ENCODE results near the gene MAP3K9. TPM values are rescaled to one million over a fixed set of nuclear protein-coding genes. Genes with fewer than 3 reads are reported as not detected.

Gene MAP3K9
- total RNA-seq, 2 experiments from 2014 or later = 6.7 to 7.0 TPM

GRCh38 chr14:70801836-70802235 is 7.5 kb downstream of the MAP3K9 start:
- Mint-ChIP-seq H3K4me1 (ENCODE audit: low read depth) (peaks cover 1% of the 10 kb centered on the region), H3K4me3 (no peak overlapping the region), H3K27me3 (ENCODE audit: low read depth) (no peaks in the 10 kb centered on the region), H3K36me3 (ENCODE audit: low read depth) (peaks cover 10% of the 10 kb centered on the region), H3K9me3 (ENCODE audit: insufficient read depth) (no peaks in the 10 kb centered on the region), H3K27ac (no peak overlapping the region)
- ATAC-seq = no peak
- no peak for DNase-seq
- ChIA-PET CTCF (interaction anchor here (1.9 kb wide), 1 partner anchor 16 kb away, joined by 5 read pairs; no protein-coding TSS in a partner anchor), POLR2A (no interaction called here)

GRCh38 chr14:70796551-70796950 is 12.8 kb downstream of the MAP3K9 start:
- ChIA-PET CTCF (no interaction called here), POLR2A (no interaction called here)
- DNase-seq (no peak), ATAC-seq (no peak)
- Mint-ChIP-seq H3K4me1 (ENCODE audit: low read depth) (no peaks in the 10 kb centered on the region), H3K36me3 (ENCODE audit: low read depth) (peaks cover 10% of the 10 kb centered on the region), H3K4me3 (no peak overlapping the region), H3K27ac (no peak overlapping the region), H3K27me3 (ENCODE audit: low read depth) (no peaks in the 10 kb centered on the region), H3K9me3 (ENCODE audit: insufficient read depth) (no peaks in the 10 kb centered on the region)

- ChIA-PET POLR2A (no interaction called here), CTCF (no interaction called here)
- no peaks in the 10 kb centered on the region for H3K36me3 Mint-ChIP-seq (ENCODE audit: low read depth)
- ATAC-seq (no peak), DNase-seq (no peak)
- H3K4me3 Mint-ChIP-seq = no peak overlapping the region
- no peak overlapping the region for H3K27ac Mint-ChIP-seq
- H3K9me3 Mint-ChIP-seq (ENCODE audit: insufficient read depth) = no peaks in the 10 kb centered on the region
- no peaks in the 10 kb centered on the region for H3K4me1 Mint-ChIP-seq (ENCODE audit: low read depth)
- H3K27me3 Mint-ChIP-seq (ENCODE audit: low read depth) = no peaks in the 10 kb centered on the region
These were observed 15.0 kb downstream of the MAP3K9 start for GRCh38 chr14:70794294-70794693.

GRCh38 chr14:70793637-70794036 is 15.7 kb downstream of the MAP3K9 start:
- CTCF ChIA-PET = no interaction called here
- H3K4me1 Mint-ChIP-seq (ENCODE audit: low read depth) = no peaks in the 10 kb centered on the region
- H3K27me3 Mint-ChIP-seq (ENCODE audit: low read depth) = no peaks in the 10 kb centered on the region

GRCh38 chr14:70792939-70793338 is 16.4 kb downstream of the MAP3K9 start:
- DNase-seq (no peak), ATAC-seq (no peak)
- ChIA-PET POLR2A (no interaction called here), CTCF (no interaction called here)
- Mint-ChIP-seq H3K9me3 (ENCODE audit: insufficient read depth) (no peaks in the 10 kb centered on the region), H3K36me3 (ENCODE audit: low read depth) (no peaks in the 10 kb centered on the region), H3K27me3 (ENCODE audit: low read depth) (no peaks in the 10 kb centered on the region), H3K4me1 (ENCODE audit: low read depth) (no peaks in the 10 kb centered on the region), H3K4me3 (no peak overlapping the region), H3K27ac (no peak overlapping the region)

More at GRCh38 chr14:70793637-70794036, 15.7 kb downstream of the MAP3K9 start:
- ATAC-seq (no peak), DNase-seq (no peak)
- Mint-ChIP-seq H3K27ac (no peak overlapping the region), H3K9me3 (ENCODE audit: insufficient read depth) (no peaks in the 10 kb centered on the region), H3K36me3 (ENCODE audit: low read depth) (no peaks in the 10 kb centered on the region), H3K4me3 (no peak overlapping the region)
- POLR2A ChIA-PET = no interaction called here

- Mint-ChIP-seq H3K27me3 (ENCODE audit: low read depth) (no peaks in the 10 kb centered on the region), H3K27ac (no peak overlapping the region), H3K9me3 (ENCODE audit: insufficient read depth) (no peaks in the 10 kb centered on the region), H3K36me3 (ENCODE audit: low read depth) (no peaks in the 10 kb centered on the region), H3K4me1 (ENCODE audit: low read depth) (no peaks in the 10 kb centered on the region), H3K4me3 (no peak overlapping the region)
- no peak for DNase-seq
- ChIA-PET POLR2A (no interaction called here), CTCF (no interaction called here)
- ATAC-seq = no peak
These were observed 17.3 kb downstream of the MAP3K9 start for GRCh38 chr14:70791971-70792370.

GRCh38 chr14:70789961-70790360 is 19.4 kb downstream of the MAP3K9 start:
- CTCF ChIA-PET = interaction anchor here (1.0 kb wide), 1 partner anchor 75 kb away, joined by 3 read pairs; no protein-coding TSS in a partner anchor
- DNase-seq = no peak
- peaks cover 2% of the 10 kb centered on the region for H3K36me3 Mint-ChIP-seq (ENCODE audit: low read depth)
- no peaks in the 10 kb centered on the region for H3K4me1 Mint-ChIP-seq (ENCODE audit: low read depth)
- POLR2A ChIA-PET = no interaction called here
- H3K4me3 Mint-ChIP-seq = no peak overlapping the region
- H3K27ac Mint-ChIP-seq = no peak overlapping the region
- no peaks in the 10 kb centered on the region for H3K27me3 Mint-ChIP-seq (ENCODE audit: low read depth)
- no peak for ATAC-seq
- no peaks in the 10 kb centered on the region for H3K9me3 Mint-ChIP-seq (ENCODE audit: insufficient read depth)

GRCh38 chr14:70789361-70789760 is 20.0 kb downstream of the MAP3K9 start:
- no peaks in the 10 kb centered on the region for H3K4me1 Mint-ChIP-seq (ENCODE audit: low read depth)
- ATAC-seq (no peak), DNase-seq (no peak)
- peaks cover 2% of the 10 kb centered on the region for H3K36me3 Mint-ChIP-seq (ENCODE audit: low read depth)
- no peak overlapping the region for H3K27ac Mint-ChIP-seq
- no peaks in the 10 kb centered on the region for H3K9me3 Mint-ChIP-seq (ENCODE audit: insufficient read depth)
- H3K27me3 Mint-ChIP-seq (ENCODE audit: low read depth) = no peaks in the 10 kb centered on the region
- POLR2A ChIA-PET = no interaction called here
- H3K4me3 Mint-ChIP-seq = no peak overlapping the region
- CTCF ChIA-PET = interaction anchor here (0.6 to 1.0 kb wide), 2 partner anchors 75 to 197 kb away, joined by 3 read pairs; no protein-coding TSS in a partner anchor

- H3K4me1 Mint-ChIP-seq (ENCODE audit: low read depth) = no peaks in the 10 kb centered on the region
- no peak overlapping the region for H3K4me3 Mint-ChIP-seq
- ATAC-seq (no peak), DNase-seq (no peak)
- ChIA-PET CTCF (interaction anchor here (0.6 to 1.0 kb wide), 2 partner anchors 74 to 196 kb away, joined by 3 read pairs; no protein-coding TSS in a partner anchor), POLR2A (no interaction called here)
- H3K27me3 Mint-ChIP-seq (ENCODE audit: low read depth) = no peaks in the 10 kb centered on the region
- no peaks in the 10 kb centered on the region for H3K9me3 Mint-ChIP-seq (ENCODE audit: insufficient read depth)
- peaks cover 2% of the 10 kb centered on the region for H3K36me3 Mint-ChIP-seq (ENCODE audit: low read depth)
- H3K27ac Mint-ChIP-seq = no peak overlapping the region
These were observed 20.4 kb downstream of the MAP3K9 start for GRCh38 chr14:70788898-70789297.

- Mint-ChIP-seq H3K27me3 (ENCODE audit: low read depth) (no peaks in the 10 kb centered on the region), H3K4me1 (ENCODE audit: low read depth) (peaks cover 12% of the 10 kb centered on the region), H3K4me3 (no peak overlapping the region), H3K36me3 (ENCODE audit: low read depth) (peaks cover 2% of the 10 kb centered on the region), H3K9me3 (ENCODE audit: insufficient read depth) (no peaks in the 10 kb centered on the region), H3K27ac (no peak overlapping the region)
- ChIA-PET CTCF (no interaction called here), POLR2A (no interaction called here)
- ATAC-seq = no peak
- no peak for DNase-seq
These were observed 23.8 kb downstream of the MAP3K9 start for GRCh38 chr14:70785556-70785955.

GRCh38 chr14:70784886-70785285 is 24.4 kb downstream of the MAP3K9 start:
- H3K36me3 Mint-ChIP-seq (ENCODE audit: low read depth) = peaks cover 2% of the 10 kb centered on the region
- CTCF ChIA-PET = no interaction called here
- ATAC-seq = no peak

GRCh38 chr14:70782361-70782760 is 27.0 kb downstream of the MAP3K9 start:
- ChIA-PET CTCF (no interaction called here), POLR2A (no interaction called here)
- Mint-ChIP-seq H3K4me3 (no peak overlapping the region), H3K4me1 (ENCODE audit: low read depth) (peaks cover 12% of the 10 kb centered on the region), H3K27ac (no peak overlapping the region), H3K9me3 (ENCODE audit: insufficient read depth) (no peaks in the 10 kb centered on the region), H3K36me3 (ENCODE audit: low read depth) (peaks cover 2% of the 10 kb centered on the region), H3K27me3 (ENCODE audit: low read depth) (no peaks in the 10 kb centered on the region)
- no peak for DNase-seq
- ATAC-seq = no peak

More at GRCh38 chr14:70784886-70785285, 24.4 kb downstream of the MAP3K9 start:
- no peak for DNase-seq
- Mint-ChIP-seq H3K27me3 (ENCODE audit: low read depth) (no peaks in the 10 kb centered on the region), H3K27ac (no peak overlapping the region), H3K4me3 (no peak overlapping the region), H3K9me3 (ENCODE audit: insufficient read depth) (no peaks in the 10 kb centered on the region), H3K4me1 (ENCODE audit: low read depth) (peaks cover 12% of the 10 kb centered on the region)
- POLR2A ChIA-PET = interaction anchor here (0.7 kb wide), 1 partner anchor 54 kb away, joined by 3 read pairs; no protein-coding TSS in a partner anchor

- no peak overlapping the region for H3K27ac Mint-ChIP-seq
- no peak overlapping the region for H3K4me3 Mint-ChIP-seq
- CTCF ChIA-PET = no interaction called here
- H3K36me3 Mint-ChIP-seq (ENCODE audit: low read depth) = peaks cover 2% of the 10 kb centered on the region
- peaks cover 12% of the 10 kb centered on the region for H3K4me1 Mint-ChIP-seq (ENCODE audit: low read depth)
- POLR2A ChIA-PET = no interaction called here
- no peak for ATAC-seq
- H3K27me3 Mint-ChIP-seq (ENCODE audit: low read depth) = no peaks in the 10 kb centered on the region
- H3K9me3 Mint-ChIP-seq (ENCODE audit: insufficient read depth) = no peaks in the 10 kb centered on the region
- no peak for DNase-seq
These were observed 28.8 kb downstream of the MAP3K9 start for GRCh38 chr14:70780396-70781075.
